T-helper 1 cell treated with Interleukin-12 subunit alpha and Interleukin-12 subunit beta and Interleukin-4 antibody, amounts not matched to agents 30 μg/mL and 1 μg/mL, for 36 hours (primary cell): ENCODE data around the gene SPAG4.
A peak's percentile ranks its signal among the peaks of the same experiment; 100 is the strongest.

ENCODE experiments used
- H3K27ac Mint-ChIP-seq: one replicate; pipeline ENCODE4 v1.8.0; 2021; ENCODE audit warnings: mild to moderate bottlenecking, mixed read lengths
- H3K27me3 Mint-ChIP-seq: one replicate; pipeline ENCODE4 v1.8.0; 2021; ENCODE audit warnings: low read depth, mixed read lengths
- H3K36me3 Mint-ChIP-seq: one replicate; pipeline ENCODE4 v1.8.0; 2021; ENCODE audit warnings: low read depth, mixed read lengths
- H3K4me1 Mint-ChIP-seq: one replicate; pipeline ENCODE4 v1.8.0; 2021; ENCODE audit warnings: low read depth, mixed read lengths
- H3K4me3 Mint-ChIP-seq: one replicate; pipeline ENCODE4 v1.8.0; 2021; ENCODE audit warnings: mild to moderate bottlenecking, moderate library complexity, mixed read lengths
- H3K9me3 Mint-ChIP-seq: one replicate; pipeline ENCODE4 v1.8.0; 2021; ENCODE audit warnings: mixed read lengths

Gene SPAG4

GRCh38 chr20:35651958-35652357, 36.3 kb downstream of the SPAG4 start:
- H3K9me3 Mint-ChIP-seq = no peaks in the 10 kb centered on the region
- peaks cover 25% of the 10 kb centered on the region for H3K4me1 Mint-ChIP-seq
- no peak overlapping the region for H3K4me3 Mint-ChIP-seq

DNA sequence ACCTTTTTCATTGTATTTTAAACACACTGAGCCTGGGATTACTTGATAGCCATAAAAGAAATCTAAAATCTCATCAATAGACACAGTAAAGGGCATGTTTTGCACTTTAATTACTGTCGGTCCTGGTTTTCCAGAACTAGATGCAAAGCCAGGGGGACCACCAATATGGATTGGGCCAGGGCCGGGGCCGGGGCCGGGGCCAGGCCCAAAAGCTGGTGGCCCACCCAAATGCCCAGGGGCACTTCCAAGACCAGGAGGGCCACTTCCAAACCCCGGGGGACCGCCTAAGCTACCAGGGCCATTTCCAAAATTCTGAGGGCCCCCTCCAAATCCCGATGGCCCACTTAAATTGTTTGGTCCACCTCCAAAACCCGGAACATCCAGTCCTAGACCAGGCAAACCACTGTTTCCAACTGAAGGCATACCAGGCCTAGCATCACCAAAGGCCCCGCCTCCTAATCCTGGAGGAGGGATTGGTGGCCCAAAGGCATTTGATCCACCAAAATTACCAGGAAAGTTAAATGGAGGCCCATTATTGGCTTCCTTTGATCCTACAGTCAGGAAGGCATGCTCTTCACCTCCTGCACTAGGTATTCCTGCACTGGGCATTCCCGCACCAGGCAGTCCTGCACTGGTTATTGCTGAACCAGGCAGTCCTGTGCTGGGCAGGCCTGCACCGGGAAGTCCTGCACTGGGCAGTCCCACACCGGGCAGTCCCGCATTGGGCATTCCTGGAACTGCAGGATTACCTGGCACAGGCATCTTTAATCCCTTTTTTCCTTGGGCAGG, 37.2 kb downstream of the SPAG4 start:
- H3K4me3 Mint-ChIP-seq = no peak overlapping the region
- peaks cover 18% of the 10 kb centered on the region for H3K36me3 Mint-ChIP-seq
- H3K27me3 Mint-ChIP-seq = no peaks in the 10 kb centered on the region
- H3K27ac Mint-ChIP-seq = no peak overlapping the region
- no peaks in the 10 kb centered on the region for H3K9me3 Mint-ChIP-seq
- H3K4me1 Mint-ChIP-seq = peaks cover 28% of the 10 kb centered on the region

More at GRCh38 chr20:35651958-35652357, 36.3 kb downstream of the SPAG4 start:
- no peak overlapping the region for H3K27ac Mint-ChIP-seq
- H3K36me3 Mint-ChIP-seq = peaks cover 17% of the 10 kb centered on the region
- H3K27me3 Mint-ChIP-seq = no peaks in the 10 kb centered on the region

DNA sequence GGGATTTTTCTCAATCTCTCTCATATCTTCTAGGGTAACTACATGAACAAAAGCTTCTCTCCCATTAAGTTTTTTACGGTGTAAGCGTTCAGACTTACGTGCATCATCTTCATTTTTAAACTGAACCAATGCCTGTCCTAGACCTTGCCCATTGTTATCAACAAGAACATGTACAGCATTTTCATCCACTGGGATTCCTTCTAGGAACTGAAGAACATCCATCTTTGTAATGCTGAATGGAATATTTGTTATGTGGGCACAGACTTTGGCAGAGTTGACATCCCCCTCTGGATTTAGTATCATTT, 37.8 kb downstream of the SPAG4 start:
- H3K27ac Mint-ChIP-seq = no peak overlapping the region
- H3K4me3 Mint-ChIP-seq = no peak overlapping the region
- H3K9me3 Mint-ChIP-seq = no peaks in the 10 kb centered on the region
- peaks cover 31% of the 10 kb centered on the region for H3K4me1 Mint-ChIP-seq
- H3K27me3 Mint-ChIP-seq = no peaks in the 10 kb centered on the region
- H3K36me3 Mint-ChIP-seq = peaks cover 18% of the 10 kb centered on the region

GRCh38 chr20:35653893-35654292, 38.3 kb downstream of the SPAG4 start:
- no peaks in the 10 kb centered on the region for H3K27me3 Mint-ChIP-seq
- H3K27ac Mint-ChIP-seq = no peak overlapping the region
- peaks cover 16% of the 10 kb centered on the region for H3K36me3 Mint-ChIP-seq
- no peak overlapping the region for H3K4me3 Mint-ChIP-seq
- H3K9me3 Mint-ChIP-seq = no peaks in the 10 kb centered on the region
- H3K4me1 Mint-ChIP-seq = peaks cover 28% of the 10 kb centered on the region

- H3K4me3 Mint-ChIP-seq = no peak overlapping the region
- H3K4me1 Mint-ChIP-seq = peaks cover 29% of the 10 kb centered on the region
- no peaks in the 10 kb centered on the region for H3K9me3 Mint-ChIP-seq
- H3K36me3 Mint-ChIP-seq = peaks cover 16% of the 10 kb centered on the region
- H3K27ac Mint-ChIP-seq = no peak overlapping the region
- H3K27me3 Mint-ChIP-seq = no peaks in the 10 kb centered on the region
Measured at GRCh38 chr20:35654415-35654814, 38.8 kb downstream of the SPAG4 start.

- Mint-ChIP-seq H3K4me1 (peaks cover 44% of the 10 kb centered on the region), H3K9me3 (no peaks in the 10 kb centered on the region), H3K4me3 (peak overlapping the region; percentile 0), H3K27ac (peak overlapping the region; percentile 13), H3K36me3 (peaks cover 6% of the 10 kb centered on the region), H3K27me3 (no peaks in the 10 kb centered on the region)
Measured at GRCh38 chr20:35657271-35657670, 41.6 kb downstream of the SPAG4 start.

DNA sequence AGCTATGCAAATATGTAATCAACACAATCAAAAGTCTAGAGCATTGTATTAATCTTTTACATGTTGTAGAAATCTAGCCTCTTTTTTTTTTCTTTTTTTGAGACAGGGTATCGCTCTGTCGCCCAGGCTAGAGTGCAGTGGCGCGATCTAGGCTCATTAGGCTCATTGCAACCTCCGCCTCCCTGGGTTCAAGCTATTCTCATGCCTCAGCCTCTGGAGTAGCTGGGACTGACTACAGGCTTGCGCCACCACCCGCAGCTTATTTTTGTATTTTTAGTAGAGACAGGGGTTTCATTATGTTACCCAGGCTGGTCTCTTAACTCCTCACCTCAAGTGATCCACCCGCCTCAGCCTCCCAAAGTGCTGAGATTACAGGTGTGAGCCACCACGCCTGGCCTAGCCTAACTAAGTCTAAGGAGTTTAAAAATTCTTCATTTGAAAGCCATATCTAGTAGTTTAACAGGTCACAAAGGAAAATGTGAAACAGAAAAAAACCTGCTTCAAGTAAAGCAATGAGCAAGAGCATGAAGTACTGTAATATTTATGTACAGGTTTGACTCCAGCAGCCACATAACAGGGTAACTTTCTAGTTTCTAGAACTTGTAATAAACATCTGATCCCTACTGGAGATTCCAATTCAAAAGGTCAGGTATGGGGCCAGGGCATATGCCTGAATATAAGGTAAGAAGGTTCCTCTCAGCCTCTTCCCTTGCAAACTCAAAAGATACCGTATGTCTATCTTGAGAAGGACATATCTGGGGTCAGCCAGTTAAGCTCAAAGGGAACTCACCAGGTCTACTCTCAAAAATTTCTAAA, 44.7 kb downstream of the SPAG4 start:
- H3K4me1 Mint-ChIP-seq = peaks cover 61% of the 10 kb centered on the region
- peaks cover 16% of the 10 kb centered on the region for H3K36me3 Mint-ChIP-seq
- H3K27ac Mint-ChIP-seq = peak overlapping the region; percentile 84
- H3K4me3 Mint-ChIP-seq = peak overlapping the region; percentile 87
- H3K27me3 Mint-ChIP-seq = no peaks in the 10 kb centered on the region
- no peaks in the 10 kb centered on the region for H3K9me3 Mint-ChIP-seq

DNA sequence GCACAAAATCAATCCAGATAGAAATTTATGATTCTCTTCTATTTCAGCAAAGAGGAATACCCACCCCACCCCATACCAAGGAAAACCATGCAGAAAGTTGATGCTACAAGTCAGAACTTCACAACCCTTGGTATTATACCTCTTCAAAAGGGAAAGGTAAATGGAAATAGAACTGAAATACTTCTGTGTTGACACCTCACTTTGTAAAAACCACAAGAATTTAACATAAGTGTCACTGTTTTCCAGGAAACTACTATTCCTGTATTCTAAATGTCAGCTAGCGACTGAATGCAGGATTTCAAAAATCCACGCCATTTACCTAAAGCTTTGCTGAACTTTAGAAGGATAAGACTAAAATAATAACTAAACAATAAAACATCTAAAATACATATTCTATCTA, 45.4 kb downstream of the SPAG4 start:
- Mint-ChIP-seq H3K4me3 (peak overlapping the region; percentile 87), H3K27me3 (no peaks in the 10 kb centered on the region), H3K36me3 (peaks cover 16% of the 10 kb centered on the region), H3K4me1 (peaks cover 61% of the 10 kb centered on the region), H3K27ac (peak overlapping the region; percentile 84), H3K9me3 (no peaks in the 10 kb centered on the region)

DNA sequence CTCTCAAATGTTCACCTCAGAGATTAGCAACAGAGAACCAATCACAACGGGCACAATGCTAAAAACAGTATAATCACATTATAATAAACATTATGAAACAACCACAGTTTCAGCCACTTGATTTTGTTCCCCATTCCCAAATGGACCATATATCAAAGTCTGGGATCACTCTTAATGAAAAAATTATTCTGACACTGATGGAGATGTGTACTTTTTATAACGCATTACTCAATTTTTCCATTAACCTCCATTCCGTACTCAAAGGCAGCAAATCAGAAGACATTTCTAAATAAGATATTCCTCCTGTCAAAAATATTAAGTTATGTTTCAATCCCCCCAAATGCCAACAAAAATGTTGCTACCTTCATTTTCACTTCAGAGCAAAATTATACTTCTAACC, 46.3 kb downstream of the SPAG4 start:
- H3K27me3 Mint-ChIP-seq = no peaks in the 10 kb centered on the region
- no peaks in the 10 kb centered on the region for H3K9me3 Mint-ChIP-seq
- peak overlapping the region; percentile 84 for H3K27ac Mint-ChIP-seq
- peaks cover 61% of the 10 kb centered on the region for H3K4me1 Mint-ChIP-seq
- peak overlapping the region; percentile 87 for H3K4me3 Mint-ChIP-seq
- peaks cover 16% of the 10 kb centered on the region for H3K36me3 Mint-ChIP-seq

DNA sequence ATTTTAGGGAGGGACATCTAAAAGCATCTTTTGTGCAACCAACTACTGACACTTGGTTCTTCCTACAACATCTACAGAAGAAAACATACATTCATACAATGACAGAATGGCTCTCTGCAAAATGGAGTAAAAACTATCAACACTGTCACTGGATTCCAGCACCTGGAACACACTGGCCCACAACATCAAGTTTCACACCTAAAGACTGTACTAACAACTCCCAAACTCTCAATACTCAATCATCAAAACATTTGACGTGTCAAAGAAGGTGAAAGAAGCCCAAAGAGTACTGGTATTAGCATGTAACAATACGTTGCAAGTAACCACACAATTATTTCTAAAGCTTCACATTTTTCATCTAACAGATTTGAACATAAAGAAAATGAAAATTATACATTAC, 46.9 kb downstream of the SPAG4 start:
- Mint-ChIP-seq H3K27me3 (no peaks in the 10 kb centered on the region), H3K27ac (peak overlapping the region; percentile 84), H3K36me3 (peaks cover 13% of the 10 kb centered on the region), H3K9me3 (no peaks in the 10 kb centered on the region), H3K4me1 (peaks cover 56% of the 10 kb centered on the region), H3K4me3 (peak overlapping the region; percentile 87)

- H3K9me3 Mint-ChIP-seq = no peaks in the 10 kb centered on the region
- peaks cover 51% of the 10 kb centered on the region for H3K4me1 Mint-ChIP-seq
- peak overlapping the region; percentile 87 for H3K4me3 Mint-ChIP-seq
Measured at GRCh38 chr20:35663516-35664465, 48.2 kb downstream of the SPAG4 start.

GRCh38 chr20:35664466-35665206, 49.0 kb downstream of the SPAG4 start, which contains the start of the genes CPNE1 and RBM12:
Gene CPNE1 (minus strand): TSS chr20:35664900. CDS start chr20:35632923, 31,977 bp downstream.
Gene RBM12 (minus strand): TSS chr20:35664900. CDS start chr20:35655322, 9,578 bp downstream.
- H3K4me1 Mint-ChIP-seq = peaks cover 44% of the 10 kb centered on the region
- H3K27ac Mint-ChIP-seq = peak within 1 kb of the TSS; percentile 99
- peaks cover 27% of the 10 kb centered on the region for H3K36me3 Mint-ChIP-seq
- H3K9me3 Mint-ChIP-seq = no peaks in the 10 kb centered on the region
- H3K4me3 Mint-ChIP-seq = peak within 1 kb of the TSS; percentile 87
- no peaks in the 10 kb centered on the region for H3K27me3 Mint-ChIP-seq

More at GRCh38 chr20:35663516-35664465, 48.2 kb downstream of the SPAG4 start:
- peaks cover 21% of the 10 kb centered on the region for H3K36me3 Mint-ChIP-seq
- no peaks in the 10 kb centered on the region for H3K27me3 Mint-ChIP-seq
- H3K27ac Mint-ChIP-seq = peak overlapping the region; percentile 99

DNA sequence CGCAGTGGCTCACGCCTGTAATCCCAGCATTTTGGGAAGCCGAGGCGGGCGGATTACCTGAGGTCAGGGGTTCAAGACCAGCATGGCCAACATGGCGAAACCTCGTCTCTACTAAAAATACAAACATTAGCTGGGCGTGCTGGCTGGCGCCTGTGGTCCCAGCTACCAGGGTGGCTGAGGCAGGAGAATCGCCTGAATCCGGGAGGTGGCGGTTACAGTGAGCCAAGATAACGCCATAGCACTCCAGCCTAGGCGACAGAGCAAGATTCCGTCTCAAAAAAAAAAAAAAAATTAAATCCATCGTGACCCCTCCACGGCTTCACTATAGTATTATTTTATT, 50.3 kb downstream of the SPAG4 start:
- peaks cover 38% of the 10 kb centered on the region for H3K36me3 Mint-ChIP-seq
- H3K27me3 Mint-ChIP-seq = no peaks in the 10 kb centered on the region
- peaks cover 32% of the 10 kb centered on the region for H3K4me1 Mint-ChIP-seq
- H3K27ac Mint-ChIP-seq = no peak overlapping the region
- no peaks in the 10 kb centered on the region for H3K9me3 Mint-ChIP-seq
- no peak overlapping the region for H3K4me3 Mint-ChIP-seq
